ENCODE measurements around the gene SLC25A21.
"Not testable (repeated sequence)": the region's sequence is repeated elsewhere in the genome, so short reads cannot be mapped to it uniquely, and the experiment has no call there.

SLC25A21 gene

GRCh38 chr14:37184520-37184919 lies 12.1 kb upstream of the SLC25A21 start:
- H3K4me3 ChIP-seq (ENCODE audit: low read depth in 1 of 2, low read length in 2 of 2); H3K9me3 ChIP-seq (ENCODE audit: low read length); H3K4me1 ChIP-seq (ENCODE audit: insufficient read depth, low read length); H3K36me3 ChIP-seq (ENCODE audit: insufficient read depth, low read length); H3K27ac ChIP-seq (ENCODE audit: low read depth, low read length); H3K27me3 ChIP-seq (ENCODE audit: control insufficient read depth in 1 of 2, insufficient read depth in 2 of 2, low read length in 2 of 2); H3K9ac ChIP-seq (ENCODE audit: low read length): not testable (repeated sequence)

DNA sequence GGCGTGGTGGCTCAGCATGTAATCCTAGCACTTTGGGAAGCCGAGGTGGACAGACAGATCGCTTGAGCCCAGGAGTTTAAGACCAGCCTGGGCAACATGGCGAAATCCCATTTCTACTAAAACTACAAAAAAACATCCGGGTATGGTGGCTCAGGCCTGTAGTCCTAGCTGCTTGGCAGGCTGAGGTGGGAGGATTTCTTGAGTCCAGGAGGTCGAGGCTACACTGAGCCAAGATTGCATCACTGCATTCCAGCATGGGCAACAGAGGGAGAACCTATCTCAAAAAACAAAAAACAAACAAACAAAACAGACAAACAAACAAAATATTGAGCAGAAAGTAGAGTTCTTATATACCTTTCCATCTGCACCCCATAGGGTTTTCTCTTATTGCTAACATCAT lies 9.0 kb upstream of the SLC25A21 start:
- no peak overlapping the region for H3K4me3 ChIP-seq (ENCODE audit: low read depth in 1 of 2, low read length in 2 of 2)
- H3K9ac ChIP-seq (ENCODE audit: low read length), result no peak overlapping the region
- no peaks in the 10 kb centered on the region for H3K9me3 ChIP-seq (ENCODE audit: low read length)
- no peaks in the 10 kb centered on the region for H3K4me1 ChIP-seq (ENCODE audit: insufficient read depth, low read length)
- no peaks in the 10 kb centered on the region for H3K27me3 ChIP-seq (ENCODE audit: control insufficient read depth in 1 of 2, insufficient read depth in 2 of 2, low read length in 2 of 2)
- H3K36me3 ChIP-seq (ENCODE audit: insufficient read depth, low read length), result no peaks in the 10 kb centered on the region
- H3K27ac ChIP-seq (ENCODE audit: low read depth, low read length), result no peak overlapping the region

DNA sequence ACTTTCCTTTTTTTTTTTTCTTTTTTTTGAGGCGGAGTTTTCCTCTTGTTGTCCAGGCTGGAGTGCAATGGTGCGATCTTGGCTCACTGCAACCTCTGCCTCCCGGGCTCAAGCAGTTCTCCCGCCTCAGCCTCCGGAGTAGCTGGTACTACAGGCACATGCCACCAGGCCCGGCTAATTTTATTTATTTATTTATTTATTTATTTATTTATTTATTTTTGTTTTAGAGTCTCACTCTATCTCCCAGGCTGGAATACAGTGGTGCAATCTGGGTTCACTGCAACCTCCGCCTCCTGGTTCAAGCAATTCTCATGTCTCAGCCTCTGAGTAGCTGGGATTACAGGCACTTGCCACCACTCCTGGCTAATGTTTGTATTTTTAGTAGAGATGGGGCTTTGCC lies 8.5 kb upstream of the SLC25A21 start:
- not testable (repeated sequence) for H3K27me3 ChIP-seq (ENCODE audit: control insufficient read depth in 1 of 2, insufficient read depth in 2 of 2, low read length in 2 of 2); H3K36me3 ChIP-seq (ENCODE audit: insufficient read depth, low read length); H3K4me3 ChIP-seq (ENCODE audit: low read depth in 1 of 2, low read length in 2 of 2); H3K27ac ChIP-seq (ENCODE audit: low read depth, low read length); H3K9me3 ChIP-seq (ENCODE audit: low read length); H3K9ac ChIP-seq (ENCODE audit: low read length); H3K4me1 ChIP-seq (ENCODE audit: insufficient read depth, low read length)

- H3K4me1 ChIP-seq (ENCODE audit: insufficient read depth, low read length), result no peaks in the 10 kb centered on the region
- H3K27ac ChIP-seq (ENCODE audit: low read depth, low read length), result no peak overlapping the region
- H3K27me3 ChIP-seq (ENCODE audit: control insufficient read depth in 1 of 2, insufficient read depth in 2 of 2, low read length in 2 of 2), result no peaks in the 10 kb centered on the region
- H3K9me3 ChIP-seq (ENCODE audit: low read length), result no peaks in the 10 kb centered on the region
- no peaks in the 10 kb centered on the region for H3K36me3 ChIP-seq (ENCODE audit: insufficient read depth, low read length)
- no peak overlapping the region for H3K4me3 ChIP-seq (ENCODE audit: low read depth in 1 of 2, low read length in 2 of 2)
- no peak overlapping the region for H3K9ac ChIP-seq (ENCODE audit: low read length)
Measured at GRCh38 chr14:37179896-37180502, 7.6 kb upstream of the SLC25A21 start.

GRCh38 chr14:37172936-37173614 lies 669 bp upstream of the SLC25A21 start:
- no peaks in the 10 kb centered on the region for H3K9me3 ChIP-seq (ENCODE audit: low read length)
- H3K27me3 ChIP-seq (ENCODE audit: control insufficient read depth in 1 of 2, insufficient read depth in 2 of 2, low read length in 2 of 2), result no peaks in the 10 kb centered on the region
- H3K9ac ChIP-seq (ENCODE audit: low read length), result peak overlapping the region; percentile 88
- peaks cover 17% of the 10 kb centered on the region for H3K4me1 ChIP-seq (ENCODE audit: insufficient read depth, low read length)
- H3K4me3 ChIP-seq (ENCODE audit: low read depth in 1 of 2, low read length in 2 of 2), result peak overlapping the region; percentile 88 to 90
- no peaks in the 10 kb centered on the region for H3K36me3 ChIP-seq (ENCODE audit: insufficient read depth, low read length)
- H3K27ac ChIP-seq (ENCODE audit: low read depth, low read length), result peak overlapping the region; percentile 86

- Histone ChIP-seq H3K27me3 (ENCODE audit: control insufficient read depth in 1 of 2, insufficient read depth in 2 of 2, low read length in 2 of 2) (no peaks in the 10 kb centered on the region), H3K27ac (ENCODE audit: low read depth, low read length) (peak overlapping the region; percentile 86), H3K4me1 (ENCODE audit: insufficient read depth, low read length) (peaks cover 17% of the 10 kb centered on the region), H3K36me3 (ENCODE audit: insufficient read depth, low read length) (no peaks in the 10 kb centered on the region), H3K9ac (ENCODE audit: low read length) (peak overlapping the region; percentile 88), H3K4me3 (ENCODE audit: low read depth in 1 of 2, low read length in 2 of 2) (peak overlapping the region; percentile 88 to 90), H3K9me3 (ENCODE audit: low read length) (no peaks in the 10 kb centered on the region)
Measured at GRCh38 chr14:37171678-37172023, 755 bp downstream of the SLC25A21 start.

DNA sequence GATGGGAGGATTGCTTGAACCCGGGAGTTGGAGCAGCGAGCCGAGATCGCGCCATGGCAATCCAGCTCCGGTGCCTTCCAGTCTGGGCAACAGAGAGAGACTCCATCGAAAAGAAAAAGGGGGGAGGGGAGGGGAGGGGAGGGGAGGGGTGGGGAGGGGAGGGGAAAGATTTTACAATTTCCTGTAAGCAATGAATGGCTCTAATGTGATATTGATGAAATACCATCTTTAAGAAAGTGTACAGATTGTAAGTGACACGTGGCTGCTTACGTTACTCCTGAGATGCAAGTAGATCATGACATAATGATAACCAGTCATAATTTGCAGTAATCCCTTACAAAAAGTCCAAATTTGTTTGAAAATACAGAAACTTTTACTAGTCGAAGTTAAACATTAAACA lies 1.4 kb downstream of the SLC25A21 start:
- no peaks in the 10 kb centered on the region for H3K9me3 ChIP-seq (ENCODE audit: low read length)
- H3K4me3 ChIP-seq (ENCODE audit: low read depth in 1 of 2, low read length in 2 of 2), result no peak overlapping the region
- H3K36me3 ChIP-seq (ENCODE audit: insufficient read depth, low read length), result no peaks in the 10 kb centered on the region
- H3K27me3 ChIP-seq (ENCODE audit: control insufficient read depth in 1 of 2, insufficient read depth in 2 of 2, low read length in 2 of 2), result no peaks in the 10 kb centered on the region
- H3K4me1 ChIP-seq (ENCODE audit: insufficient read depth, low read length), result peaks cover 17% of the 10 kb centered on the region
- no peak overlapping the region for H3K27ac ChIP-seq (ENCODE audit: low read depth, low read length)
- H3K9ac ChIP-seq (ENCODE audit: low read length), result no peak overlapping the region

DNA sequence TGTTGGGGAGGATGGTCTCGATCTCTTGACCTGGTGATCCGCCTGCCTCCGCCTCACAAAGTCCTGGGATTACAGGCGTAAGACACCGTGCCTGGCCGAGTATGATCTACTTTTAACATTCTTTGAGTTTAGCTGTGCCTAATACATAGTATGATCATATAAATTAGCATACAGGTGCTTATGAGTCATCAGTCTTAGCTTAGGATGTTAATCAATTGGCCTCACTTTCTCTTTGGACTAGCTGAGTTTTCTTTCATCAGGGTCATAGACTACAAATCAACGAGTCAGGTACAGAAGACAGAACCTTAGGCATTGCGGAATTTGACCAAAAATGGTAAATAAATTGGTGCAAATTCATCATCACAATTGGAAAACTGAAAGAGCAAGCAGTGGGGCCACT lies 2.2 kb downstream of the SLC25A21 start:
- Histone ChIP-seq H3K9me3 (ENCODE audit: low read length) (no peaks in the 10 kb centered on the region), H3K36me3 (ENCODE audit: insufficient read depth, low read length) (no peaks in the 10 kb centered on the region), H3K9ac (ENCODE audit: low read length) (no peak overlapping the region), H3K4me3 (ENCODE audit: low read depth in 1 of 2, low read length in 2 of 2) (no peak overlapping the region), H3K27ac (ENCODE audit: low read depth, low read length) (no peak overlapping the region), H3K4me1 (ENCODE audit: insufficient read depth, low read length) (peaks cover 17% of the 10 kb centered on the region), H3K27me3 (ENCODE audit: control insufficient read depth in 1 of 2, insufficient read depth in 2 of 2, low read length in 2 of 2) (no peaks in the 10 kb centered on the region)

DNA sequence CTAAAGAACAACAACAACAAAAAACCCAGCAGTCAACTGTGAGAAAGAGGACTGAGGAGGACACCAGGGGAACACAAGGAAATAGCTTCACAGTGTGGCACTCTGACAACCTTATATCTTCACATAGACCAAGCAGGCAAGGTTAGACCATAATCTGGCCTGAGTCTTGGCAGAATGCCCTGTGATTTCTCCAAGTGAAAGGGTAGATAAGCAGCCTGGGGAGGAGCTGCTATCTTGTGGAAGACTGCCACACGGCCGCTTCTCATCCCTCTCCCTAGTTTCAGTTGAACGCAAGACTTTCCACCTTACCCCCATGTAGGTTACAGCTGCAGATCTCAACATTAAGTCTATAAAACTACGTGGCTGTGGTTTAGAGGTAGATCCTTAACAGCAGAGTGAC lies 3.7 kb downstream of the SLC25A21 start:
- Histone ChIP-seq H3K4me1 (ENCODE audit: insufficient read depth, low read length) (peaks cover 10% of the 10 kb centered on the region), H3K9ac (ENCODE audit: low read length) (no peak overlapping the region), H3K27me3 (ENCODE audit: control insufficient read depth in 1 of 2, insufficient read depth in 2 of 2, low read length in 2 of 2) (no peaks in the 10 kb centered on the region), H3K4me3 (ENCODE audit: low read depth in 1 of 2, low read length in 2 of 2) (no peak overlapping the region), H3K27ac (ENCODE audit: low read depth, low read length) (no peak overlapping the region), H3K9me3 (ENCODE audit: low read length) (no peaks in the 10 kb centered on the region), H3K36me3 (ENCODE audit: insufficient read depth, low read length) (no peaks in the 10 kb centered on the region)

GRCh38 chr14:37167151-37168047 lies 5.0 kb downstream of the SLC25A21 start:
- Histone ChIP-seq H3K9me3 (ENCODE audit: low read length) (no peaks in the 10 kb centered on the region), H3K36me3 (ENCODE audit: insufficient read depth, low read length) (no peaks in the 10 kb centered on the region), H3K4me1 (ENCODE audit: insufficient read depth, low read length) (no peaks in the 10 kb centered on the region), H3K27ac (ENCODE audit: low read depth, low read length) (no peak overlapping the region), H3K27me3 (ENCODE audit: control insufficient read depth in 1 of 2, insufficient read depth in 2 of 2, low read length in 2 of 2) (no peaks in the 10 kb centered on the region), H3K4me3 (ENCODE audit: low read depth in 1 of 2, low read length in 2 of 2) (no peak overlapping the region), H3K9ac (ENCODE audit: low read length) (no peak overlapping the region)

- H3K27ac ChIP-seq (ENCODE audit: low read depth, low read length), result no peak overlapping the region
- H3K4me3 ChIP-seq (ENCODE audit: low read depth in 1 of 2, low read length in 2 of 2), result no peak overlapping the region
- no peaks in the 10 kb centered on the region for H3K9me3 ChIP-seq (ENCODE audit: low read length)
- H3K9ac ChIP-seq (ENCODE audit: low read length), result no peak overlapping the region
- H3K27me3 ChIP-seq (ENCODE audit: control insufficient read depth in 1 of 2, insufficient read depth in 2 of 2, low read length in 2 of 2), result no peaks in the 10 kb centered on the region
- H3K36me3 ChIP-seq (ENCODE audit: insufficient read depth, low read length), result no peaks in the 10 kb centered on the region
- H3K4me1 ChIP-seq (ENCODE audit: insufficient read depth, low read length), result no peaks in the 10 kb centered on the region
Measured at GRCh38 chr14:37165794-37166193, 6.6 kb downstream of the SLC25A21 start.
